Activated CD8-positive, alpha-beta memory T cell treated with anti-CD3 and anti-CD28 coated beads, Interleukin-2, amount 50 U/mL, for 4 hours (primary cell): ENCODE data around the gene RAF1.
"Not testable (repeated sequence)": the region's sequence is repeated elsewhere in the genome, so short reads cannot be mapped to it uniquely, and the experiment has no call there.

Experiments
- DNase-seq: peaks from one replicate; pipeline ENCODE4 v3.0.0-alpha.2; 2020

Gene RAF1

GRCh38 chr3:12556690-12557472 is 107.0 kb downstream of the RAF1 start, which contains the start of gene MKRN2:
Gene MKRN2 (plus strand): TSS chr3:12557087. CDS start chr3:12557151, 64 bp downstream.
- peak; percentile 84 for DNase-seq

GRCh38 chr3:12556314-12556689 is 107.6 kb downstream of the RAF1 start:
- no peak for DNase-seq

GRCh38 chr3:12553921-12554391 is 110.0 kb downstream of the RAF1 start:
- no peak for DNase-seq

- no peak for DNase-seq
Observed at GRCh38 chr3:12549971-12550760, 113.8 kb downstream of the RAF1 start.

GRCh38 chr3:12545473-12545791 is 118.5 kb downstream of the RAF1 start, which contains the start of gene MKRN2OS:
Gene MKRN2OS (minus strand): TSS chr3:12545499. CDS start chr3:12545464, 35 bp downstream.
- no peak for DNase-seq

GRCh38 chr3:12544652-12545472 is 119.1 kb downstream of the RAF1 start:
- DNase-seq: no peak

GRCh38 chr3:12543497-12543896 is 120.4 kb downstream of the RAF1 start:
- DNase-seq: not testable (repeated sequence)

GRCh38 chr3:12541625-12542024 is 122.3 kb downstream of the RAF1 start:
- DNase-seq: no peak

- no peak for DNase-seq
Observed at GRCh38 chr3:12536423-12536822, 127.5 kb downstream of the RAF1 start.
